MM.1S (cell line): ENCODE results near the gene CDADC1.

ENCODE experiments used
- EZH2 ChIP-seq: fragments of 300-600 bp; sonication (generic); optimal IDR thresholded peaks from 2 replicates; pipeline ENCODE3; 2017; ENCODE audit warnings: low read depth, mild to moderate bottlenecking, antibody characterized with exemption, low read length, mixed read lengths
- EZH2phosphoT487 ChIP-seq: fragments of 300-600 bp; sonication (generic); IDR thresholded peaks from 2 replicates; pipeline ENCODE4 v1.6.1; 2018; ENCODE audit warnings: antibody characterized with exemption, low read length

GRCh38 chr13:49210669-49211068 lies 37.1 kb upstream of the CDADC1 start:
- TF ChIP-seq EZH2 (no peak), EZH2phosphoT487 (no peak)
